ENCODE measurements around the gene PRPF40B. TPM values are rescaled to one million over a fixed set of nuclear protein-coding genes. Genes with fewer than 3 reads are reported as not detected.
A peak's percentile ranks its signal among the peaks of the same experiment; 100 is the strongest.

PRPF40B gene
- total and polyA plus RNA-seq, 2 donors (not counting 1 experiment from before 2014, with no cell fraction given): 11.7 to 23.7 TPM

DNA sequence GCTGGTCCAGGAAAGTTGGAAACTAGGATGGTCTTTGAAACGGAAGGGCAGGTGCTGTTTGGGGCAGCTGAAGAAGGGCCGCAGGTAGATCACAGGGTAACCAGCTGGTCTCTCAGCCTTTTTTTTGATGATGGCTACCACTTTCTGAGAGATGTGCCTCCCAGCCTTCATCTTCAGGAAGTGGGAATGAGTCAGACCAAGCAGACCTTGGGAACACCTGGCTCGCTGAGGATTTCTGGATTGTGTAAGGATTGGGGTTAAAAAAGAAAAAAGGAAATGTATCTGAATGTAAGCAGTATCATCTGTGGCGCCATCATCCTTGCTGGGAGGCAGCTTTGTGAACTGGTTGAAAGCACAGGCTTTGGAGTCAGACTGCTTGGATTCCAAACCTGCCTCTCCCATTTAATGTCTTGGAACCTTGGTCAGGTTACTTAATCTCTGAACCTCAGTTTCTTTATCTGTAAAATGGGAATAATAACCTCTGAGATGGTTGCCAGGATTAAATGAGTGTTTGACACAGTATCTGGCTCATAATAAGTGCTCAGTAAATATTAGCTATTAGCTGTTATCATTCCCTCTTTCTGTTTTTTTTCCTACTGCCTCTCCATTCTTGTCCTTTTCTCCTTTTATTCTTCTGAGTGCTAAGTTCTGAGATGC lies 1.7 kb downstream of the PRPF40B start:
- H3K4me2 ChIP-seq (replicated peaks; ENCODE audit: low read depth, low read length, poor library complexity, severe bottlenecking): no peak overlapping the region
- peaks cover 11 to 21% of the 10 kb centered on the region in 2 donors for H3K4me1 ChIP-seq (ENCODE audit: control insufficient read depth in 2 of 2, insufficient read depth in 2 of 2, low read length in 2 of 2)
- no peaks in the 10 kb centered on the region for H3K79me2 ChIP-seq (ENCODE audit: control insufficient read depth, insufficient read depth, low read length)
- POLR2A ChIA-PET: interaction anchor here (0.6 kb wide), 1 partner anchor 152 kb away, joined by 4 read pairs; no protein-coding TSS in a partner anchor
- H3K9me3 Mint-ChIP-seq (ENCODE audit: insufficient read depth): no peaks in the 10 kb centered on the region
- intact Hi-C loops (cut with micrococcal nuclease): loop anchor here (5.0 kb wide), 2 partner anchors 493 to 758 kb away; partner anchors contain the start of genes RND1 and TUBA1B
- no peak overlapping the region for H3K9ac ChIP-seq (ENCODE audit: low read length)
- no peaks in the 10 kb centered on the region for H3K36me3 ChIP-seq (replicated peaks in 1 of 2; ENCODE audit: control extremely low read depth in 1 of 2, control insufficient read depth in 1 of 2, extremely low read depth in 1 of 2, insufficient read depth in 2 of 2, low read length in 1 of 2)
- DNase-seq: peak; percentile 31
- TF ChIP-seq CTCF (IDR thresholded peaks at IDR 0.05) (no peak), EZH2 (IDR thresholded peaks at IDR 0.05; ENCODE audit: borderline replicate concordance, insufficient read depth, low read depth, low read length, poor library complexity, severe bottlenecking) (no peak)
- CTCF ChIA-PET: interaction anchor here (0.6 to 5.4 kb wide), 7 partner anchors 11 to 216 kb away, joined by 3 to 61 read pairs (median 5); no protein-coding TSS in a partner anchor
- peaks cover 19% of the 10 kb centered on the region for H3K4me1 Mint-ChIP-seq
- no peaks in the 10 kb centered on the region for H3K27me3 Mint-ChIP-seq
- no peaks in the 10 kb centered on the region for H4K20me1 ChIP-seq (ENCODE audit: control insufficient read depth, insufficient read depth, low read length, poor library complexity, severe bottlenecking)
- no peak overlapping the region for H2AFZ ChIP-seq (ENCODE audit: insufficient read depth, low read depth, low read length, poor library complexity, severe bottlenecking)
- H3K27ac Mint-ChIP-seq: peak overlapping the region; percentile 11
- peak overlapping the region; percentile 66 for H3K4me3 Mint-ChIP-seq
- no peak overlapping the region for H3K27ac ChIP-seq (ENCODE audit: low read length in 2 of 2)
- no peak for ATAC-seq (ENCODE audit: low read depth)
- H3K27me3 ChIP-seq (replicated peaks in 1 of 4; ENCODE audit: control extremely low read depth in 1 of 4, control insufficient read depth in 3 of 4, insufficient read depth in 4 of 4, low read length in 3 of 4): no peaks in the 10 kb centered on the region
- H3K4me3 ChIP-seq (ENCODE audit: control extremely low read depth in 1 of 5, extremely low read depth in 1 of 5, insufficient read depth in 1 of 5, low read depth in 2 of 5, low read length in 4 of 5): no peak overlapping the region
- 77% methylated on average over 4 of the region's 4 CpGs for WGBS (ENCODE audit: insufficient coverage)
- H3K9me3 ChIP-seq (ENCODE audit: control extremely low read depth in 1 of 3, control insufficient read depth in 2 of 3, insufficient read depth in 1 of 3, low read length in 2 of 3): no peaks in the 10 kb centered on the region

GRCh38 chr12:49626169-49626835 lies 2.9 kb downstream of the PRPF40B start:
- Mint-ChIP-seq H3K4me3 (no peak overlapping the region), H3K9me3 (ENCODE audit: insufficient read depth) (no peaks in the 10 kb centered on the region), H3K4me1 (peaks cover 17% of the 10 kb centered on the region), H3K27me3 (no peaks in the 10 kb centered on the region), H3K27ac (no peak overlapping the region)
- ChIA-PET CTCF (interaction anchor here (1.4 to 5.4 kb wide), 4 partner anchors 10 to 212 kb away, joined by 5 to 61 read pairs (median 11); no protein-coding TSS in a partner anchor), POLR2A (no interaction called here)
- TF ChIP-seq CTCF (IDR thresholded peaks at IDR 0.05): peak; percentile 30
- no peak for TF ChIP-seq EZH2 (IDR thresholded peaks at IDR 0.05; ENCODE audit: borderline replicate concordance, insufficient read depth, low read depth, low read length, poor library complexity, severe bottlenecking)
- Histone ChIP-seq H3K4me3 (ENCODE audit: control extremely low read depth in 1 of 5, extremely low read depth in 1 of 5, insufficient read depth in 1 of 5, low read depth in 2 of 5, low read length in 4 of 5) (no peak overlapping the region), H3K4me1 (ENCODE audit: control insufficient read depth in 2 of 2, insufficient read depth in 2 of 2, low read length in 2 of 2) (peaks cover 7 to 17% of the 10 kb centered on the region in 2 donors), H2AFZ (ENCODE audit: insufficient read depth, low read depth, low read length, poor library complexity, severe bottlenecking) (no peak overlapping the region), H3K9me3 (ENCODE audit: control extremely low read depth in 1 of 3, control insufficient read depth in 2 of 3, insufficient read depth in 1 of 3, low read length in 2 of 3) (no peaks in the 10 kb centered on the region), H3K9ac (ENCODE audit: low read length) (no peak overlapping the region), H3K79me2 (ENCODE audit: control insufficient read depth, insufficient read depth, low read length) (no peaks in the 10 kb centered on the region), H4K20me1 (ENCODE audit: control insufficient read depth, insufficient read depth, low read length, poor library complexity, severe bottlenecking) (no peaks in the 10 kb centered on the region), H3K36me3 (replicated peaks in 1 of 2; ENCODE audit: control extremely low read depth in 1 of 2, control insufficient read depth in 1 of 2, extremely low read depth in 1 of 2, insufficient read depth in 2 of 2, low read length in 1 of 2) (no peaks in the 10 kb centered on the region), H3K27me3 (replicated peaks in 1 of 4; ENCODE audit: control extremely low read depth in 1 of 4, control insufficient read depth in 3 of 4, insufficient read depth in 4 of 4, low read length in 3 of 4) (no peaks in the 10 kb centered on the region), H3K27ac (ENCODE audit: low read length in 2 of 2) (no peak overlapping the region), H3K4me2 (replicated peaks; ENCODE audit: low read depth, low read length, poor library complexity, severe bottlenecking) (no peak overlapping the region)
- ATAC-seq (ENCODE audit: low read depth) (no peak), DNase-seq (peak; percentile 46)
- intact Hi-C loops (cut with micrococcal nuclease): no loop called here
- WGBS (ENCODE audit: insufficient coverage): 96% methylated on average over 5 of the region's 6 CpGs

Data from B cell (primary cell).